Karpas-422 (cell line): Measurements from ENCODE around the gene TFR2. TPM values are rescaled to one million over a fixed set of nuclear protein-coding genes. Genes with fewer than 3 reads are reported as not detected.

Source experiments
- DNase-seq: peaks from one replicate; pipeline ENCODE4 v3.0.0-alpha.2; 2015
- H2AFZ ChIP-seq: fragments of 200-600 bp; sonication (generic); 2 replicates; pipeline ENCODE4 v1.6.1; 2014; ENCODE audit warnings: antibody characterized with exemption, low read length, mixed read lengths
- H3K27ac ChIP-seq: fragments of 200-600 bp; sonication (generic); 2 replicates; pipeline ENCODE4 v1.5.1; 2014; ENCODE audit warnings: mild to moderate bottlenecking, low read length, moderate library complexity
- H3K27me3 ChIP-seq: fragments of 200-600 bp; sonication (generic); 2 replicates; pipeline ENCODE4 v1.6.1; 2014; ENCODE audit warnings: low read length, mixed read lengths
- H3K36me3 ChIP-seq: fragments of 200-600 bp; sonication (generic); 2 replicates; pipeline ENCODE4 v1.6.1; 2014; ENCODE audit warnings: low read length, mixed read lengths; ENCODE audit not compliant: insufficient read depth
- H3K4me1 ChIP-seq: fragments of 200-600 bp; sonication (generic); 2 replicates; pipeline ENCODE4 v1.6.1; 2014; ENCODE audit warnings: mild to moderate bottlenecking, low read length, mixed read lengths
- H3K4me2 ChIP-seq: fragments of 200-600 bp; sonication (generic); 2 replicates; pipeline ENCODE4 v1.6.1; 2014; ENCODE audit warnings: low read length, low read depth, mild to moderate bottlenecking; ENCODE audit not compliant: poor library complexity, severe bottlenecking
- H3K4me3 ChIP-seq: fragments of 200-600 bp; sonication (generic); 2 replicates; pipeline ENCODE4 v1.5.1; 2014; ENCODE audit warnings: mild to moderate bottlenecking, antibody characterized with exemption, low read length, mixed read lengths
- H3K79me2 ChIP-seq: fragments of 200-600 bp; sonication (generic); 2 replicates; pipeline ENCODE4 v1.6.1; 2014; ENCODE audit warnings: mild to moderate bottlenecking, low read length, mixed read lengths
- H3K9ac ChIP-seq: fragments of 200-600 bp; sonication (generic); 2 replicates; pipeline ENCODE4 v1.6.0; 2014; ENCODE audit warnings: low read length
- H3K9me2 ChIP-seq: fragments of 200-600 bp; sonication (generic), shearing (Covaris generic); replicated peaks from 2 replicates; pipeline ENCODE4 v1.6.0; 2014; ENCODE audit warnings: mild to moderate bottlenecking, low read length, moderate library complexity; ENCODE audit not compliant: insufficient read depth
- H3K9me3 ChIP-seq: fragments of 300-700, 200-600 bp; sonication (generic); 2 replicates; pipeline ENCODE4 v1.6.1; 2014; ENCODE audit warnings: low read length, mixed read lengths
- H4K20me1 ChIP-seq: fragments of 200-600 bp; sonication (generic); 2 replicates; pipeline ENCODE4 v1.6.1; 2014; ENCODE audit warnings: mild to moderate bottlenecking, antibody characterized with exemption, low read length, low read depth; ENCODE audit not compliant: insufficient read depth
- total RNA-seq: library from RNA; depleted of rRNA; stranded (reverse); fragments of >200 nt; shearing (Covaris generic); gene quantifications from 2 replicates; pipeline ENCODE4 v1.2.3, GENCODE V29; 2014; ENCODE audit warnings: low replicate concordance

The TFR2 gene
- total RNA-seq, 1 experiment from 2014 or later: 4.2 TPM

DNA sequence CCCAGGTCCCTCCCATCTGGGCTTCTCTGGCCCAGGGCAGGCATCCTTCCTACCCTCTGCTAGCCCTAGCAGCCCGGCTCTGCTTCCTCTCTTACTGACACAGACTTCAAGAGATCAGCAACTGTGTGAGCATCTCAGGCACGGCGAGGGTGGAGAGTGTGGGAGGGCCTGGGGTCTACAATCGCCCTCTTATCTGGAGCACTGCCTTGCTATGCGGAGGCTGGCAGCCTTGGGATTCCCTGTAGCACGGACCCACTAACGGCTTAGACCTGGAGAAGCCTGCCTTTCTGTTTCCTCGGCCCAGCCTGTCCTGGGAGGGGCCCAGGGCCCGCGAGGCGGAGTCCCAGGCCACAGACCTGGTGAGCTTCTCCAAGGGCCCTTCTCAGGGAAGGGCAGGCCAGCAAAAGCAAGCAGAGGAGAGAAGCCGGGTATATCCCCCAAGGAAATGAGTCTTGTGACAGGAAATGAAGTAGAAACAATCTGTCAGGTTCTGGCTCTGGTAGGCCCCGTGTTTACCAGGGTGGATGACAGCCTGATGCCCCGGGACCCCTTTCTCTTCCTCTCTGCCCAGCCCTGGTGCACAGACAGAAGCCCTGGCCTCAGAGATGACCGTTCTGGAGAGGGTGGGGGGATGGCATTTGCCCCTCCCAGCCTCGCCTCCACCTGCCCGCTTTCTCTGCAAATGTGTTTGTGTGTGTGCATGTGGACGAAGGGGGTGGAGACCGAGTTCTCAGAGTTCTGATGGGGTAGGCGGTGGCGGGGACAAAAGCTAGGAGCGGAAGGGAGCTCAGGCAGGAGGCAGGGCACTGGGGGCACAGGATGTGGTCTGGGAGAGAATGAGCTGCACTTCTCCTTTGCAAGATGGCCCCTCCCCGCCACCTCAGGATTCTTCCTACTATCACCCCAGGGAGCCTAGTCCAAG, 58.0 kb downstream of the TFR2 start:
- Histone ChIP-seq H3K4me3 (peak overlapping the region; percentile 95), H3K9me3 (no peaks in the 10 kb centered on the region), H3K9me2 (no peaks in the 10 kb centered on the region), H3K36me3 (no peaks in the 10 kb centered on the region), H3K9ac (peak overlapping the region; percentile 97), H3K27me3 (no peaks in the 10 kb centered on the region), H4K20me1 (no peaks in the 10 kb centered on the region; the same call in 1 of the 2 replicates), H2AFZ (peak overlapping the region; percentile 2; the same call in 1 of the 2 replicates), H3K4me2 (peak overlapping the region; percentile 97), H3K27ac (peak overlapping the region; percentile 89), H3K79me2 (peaks cover 21% of the 10 kb centered on the region), H3K4me1 (peaks cover 32% of the 10 kb centered on the region)
- DNase-seq: peak; percentile 78

DNA sequence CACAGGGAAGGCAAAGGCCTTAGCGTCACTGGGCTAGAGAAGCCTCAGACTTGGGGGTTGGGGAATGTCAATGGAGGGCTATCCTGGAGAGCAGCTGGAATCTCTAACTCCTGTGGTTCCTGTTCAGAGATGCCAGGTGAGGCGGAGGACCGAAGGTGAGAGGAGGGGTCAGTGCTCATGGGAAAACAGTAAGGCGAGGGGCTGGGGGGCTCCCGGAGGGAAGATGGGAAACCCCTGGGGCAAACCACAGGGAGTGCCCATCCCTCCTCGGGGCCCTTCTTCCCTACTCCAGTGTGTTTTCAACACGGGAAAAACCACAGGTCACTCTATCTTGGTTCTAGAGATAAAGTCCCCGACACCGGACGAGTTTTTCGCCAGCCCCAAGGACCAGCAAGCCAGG, 58.7 kb downstream of the TFR2 start:
- H3K9ac ChIP-seq: peak overlapping the region; percentile 97; the same call in 1 of the 2 replicates
- H3K4me3 ChIP-seq: no peak overlapping the region
- no peak overlapping the region for H3K4me2 ChIP-seq

DNA sequence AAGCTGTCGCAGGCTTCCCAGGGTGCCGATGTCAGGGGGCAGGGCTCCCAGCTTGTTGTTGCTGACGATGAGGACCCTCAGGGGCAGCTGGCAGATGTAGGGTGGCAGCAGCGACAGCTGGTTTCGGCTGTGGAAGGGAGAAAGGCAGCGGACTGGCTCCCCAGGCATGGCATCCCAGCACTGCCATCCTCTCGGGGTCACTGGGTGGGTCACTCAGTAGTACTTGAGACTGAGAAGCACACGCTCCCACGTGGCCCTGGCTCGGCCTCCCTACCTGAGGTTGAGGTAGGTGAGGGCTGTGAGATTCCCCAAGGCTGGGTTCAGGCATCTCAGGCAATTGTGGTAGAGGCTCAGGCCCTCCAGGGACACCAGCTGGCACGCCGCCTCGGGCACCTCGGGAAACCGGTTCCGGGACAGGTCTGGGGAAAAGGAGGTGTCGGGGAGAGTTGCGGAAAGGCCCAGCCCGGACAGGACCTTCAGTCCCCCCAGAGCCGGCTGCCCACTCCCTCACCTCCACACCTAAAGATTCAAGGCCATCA, 59.2 kb downstream of the TFR2 start:
- Histone ChIP-seq H3K4me3 (no peak overlapping the region), H3K27me3 (no peaks in the 10 kb centered on the region), H3K9me3 (no peaks in the 10 kb centered on the region), H3K4me1 (peaks cover 31% of the 10 kb centered on the region), H3K9me2 (no peaks in the 10 kb centered on the region), H3K9ac (no peak overlapping the region), H3K79me2 (peaks cover 21% of the 10 kb centered on the region), H3K27ac (no peak overlapping the region), H2AFZ (no peak overlapping the region), H3K36me3 (no peaks in the 10 kb centered on the region), H4K20me1 (no peaks in the 10 kb centered on the region; the same call in 1 of the 2 replicates), H3K4me2 (no peak overlapping the region)
- no peak for DNase-seq

More for the DNA sequence above, 58.7 kb downstream of the TFR2 start:
- Histone ChIP-seq H3K27ac (0 out of 2 replicates have a peak overlapping the region, but pooled peaks have one; percentile 89), H3K9me3 (no peaks in the 10 kb centered on the region), H3K79me2 (peaks cover 21% of the 10 kb centered on the region), H3K4me1 (peaks cover 32% of the 10 kb centered on the region), H2AFZ (no peak overlapping the region), H3K27me3 (no peaks in the 10 kb centered on the region), H3K9me2 (no peaks in the 10 kb centered on the region), H4K20me1 (no peaks in the 10 kb centered on the region; the same call in 1 of the 2 replicates), H3K36me3 (no peaks in the 10 kb centered on the region)
- DNase-seq: no peak

DNA sequence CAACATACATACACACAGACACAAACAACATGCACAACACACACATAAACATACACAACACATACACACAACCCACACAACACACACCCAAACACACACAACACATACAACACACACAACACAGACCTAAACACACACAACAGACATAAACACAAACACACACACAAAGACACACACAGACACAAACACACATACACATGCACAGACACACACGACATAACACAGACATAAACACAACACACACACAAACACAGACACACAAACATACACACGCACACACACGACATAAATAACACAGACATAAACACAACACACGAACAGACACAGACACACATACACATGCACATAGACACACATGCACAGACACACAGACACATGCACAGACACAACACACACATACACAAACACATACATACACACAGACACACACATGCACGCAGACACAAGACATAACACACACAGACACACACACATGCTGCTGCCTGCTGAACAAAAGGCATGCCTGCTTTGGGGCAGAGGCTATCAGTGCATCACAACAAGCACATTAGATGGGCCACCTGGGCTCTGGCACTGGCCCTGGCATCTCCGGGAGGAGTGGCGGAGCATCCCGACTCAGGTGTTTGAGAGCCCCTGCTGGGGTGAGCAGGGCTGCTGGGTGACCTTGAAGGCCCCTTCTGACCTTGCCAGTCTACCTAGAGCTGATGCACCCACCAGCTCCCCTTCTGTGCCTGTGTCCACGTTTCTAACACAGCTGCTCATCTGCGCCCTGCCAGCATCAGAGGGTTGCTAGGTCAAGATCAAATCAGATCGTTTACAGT, 60.7 kb downstream of the TFR2 start:
- H3K9me3 ChIP-seq: no peaks in the 10 kb centered on the region
- peaks cover 27% of the 10 kb centered on the region for H3K4me1 ChIP-seq
- no peaks in the 10 kb centered on the region; the same call in 1 of the 2 replicates for H4K20me1 ChIP-seq
- no peak for DNase-seq
- H3K79me2 ChIP-seq: peaks cover 21% of the 10 kb centered on the region
- H3K36me3 ChIP-seq: no peaks in the 10 kb centered on the region
- H3K4me2 ChIP-seq: no peak overlapping the region
- no peaks in the 10 kb centered on the region for H3K9me2 ChIP-seq
- H2AFZ ChIP-seq: no peak overlapping the region
- no peak overlapping the region for H3K4me3 ChIP-seq
- H3K27ac ChIP-seq: no peak overlapping the region
- no peak overlapping the region for H3K9ac ChIP-seq
- H3K27me3 ChIP-seq: no peaks in the 10 kb centered on the region

DNA sequence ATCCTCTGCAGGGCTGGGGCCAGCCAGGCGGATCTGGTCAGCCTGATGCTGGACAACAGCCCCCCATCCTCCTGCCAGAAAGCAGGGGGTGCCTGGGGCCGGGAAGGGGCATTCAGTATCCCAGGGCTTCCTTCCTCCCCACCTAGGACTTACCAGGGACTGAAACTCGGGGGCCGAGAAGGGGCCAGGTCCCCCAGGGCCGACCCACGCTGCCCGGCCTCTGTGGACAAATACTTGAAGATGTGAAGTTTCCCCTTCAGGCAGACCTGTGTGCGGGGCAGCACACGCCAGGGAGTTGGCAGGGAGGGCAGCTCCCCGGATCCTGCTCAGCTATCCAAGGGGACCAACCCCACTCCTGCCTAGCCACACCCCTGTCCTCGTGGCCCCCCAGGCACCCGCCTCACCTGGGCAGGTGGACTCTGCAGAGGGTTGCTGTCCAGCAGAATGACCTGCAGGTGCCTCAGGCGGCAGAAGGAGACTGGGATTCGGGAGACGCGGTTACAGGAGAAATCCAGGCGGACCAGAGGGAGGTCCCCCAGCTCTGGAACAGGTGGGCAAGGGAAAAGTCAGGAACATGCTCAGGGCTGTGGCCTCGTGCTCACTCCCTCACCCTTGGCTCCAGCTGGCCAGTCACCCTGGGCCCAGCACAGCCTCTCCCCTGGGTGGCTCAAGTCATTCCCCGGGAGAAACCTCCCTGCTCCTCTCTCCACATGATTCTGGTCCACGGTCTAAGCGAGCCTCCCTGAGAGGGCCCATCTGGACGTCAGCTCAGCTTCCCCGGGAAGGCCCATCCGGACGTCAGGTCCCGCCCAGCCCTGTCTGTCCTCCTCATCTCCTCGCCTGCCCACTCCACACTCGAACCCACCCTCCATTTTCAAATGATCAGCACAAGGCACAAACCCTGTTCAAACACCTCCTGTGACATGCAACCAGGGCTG, 62.8 kb downstream of the TFR2 start:
- Histone ChIP-seq H2AFZ (no peak overlapping the region), H3K4me3 (no peak overlapping the region), H3K27ac (no peak overlapping the region), H3K9ac (no peak overlapping the region), H4K20me1 (no peaks in the 10 kb centered on the region), H3K4me1 (peaks cover 7% of the 10 kb centered on the region), H3K4me2 (no peak overlapping the region), H3K9me3 (no peaks in the 10 kb centered on the region), H3K9me2 (no peaks in the 10 kb centered on the region), H3K79me2 (peaks cover 7% of the 10 kb centered on the region; the same call in 1 of the 2 replicates), H3K27me3 (no peaks in the 10 kb centered on the region), H3K36me3 (no peaks in the 10 kb centered on the region)
- DNase-seq: no peak

DNA sequence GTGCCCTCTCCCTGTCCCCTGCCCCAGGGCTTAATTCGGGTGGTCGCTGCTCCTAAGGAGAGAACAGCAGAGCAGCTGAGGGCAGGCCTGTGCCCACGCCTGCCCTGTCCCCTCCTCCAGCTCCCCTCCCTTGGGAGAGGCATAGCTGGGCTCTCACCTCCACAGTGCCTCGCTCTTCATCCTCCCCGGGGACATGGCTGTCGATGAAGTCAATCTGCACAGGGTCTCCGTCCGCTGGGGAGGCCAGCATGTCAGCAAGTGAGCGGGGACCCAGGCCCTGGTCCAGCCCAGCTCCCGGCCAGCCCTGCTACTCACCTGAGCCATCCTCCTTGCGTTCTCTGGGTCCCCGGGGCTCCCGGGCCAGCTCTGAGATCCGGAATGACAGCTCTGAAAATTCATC, 63.8 kb downstream of the TFR2 start:
- Histone ChIP-seq H3K4me3 (no peak overlapping the region), H4K20me1 (no peaks in the 10 kb centered on the region), H2AFZ (no peak overlapping the region), H3K4me2 (no peak overlapping the region), H3K27ac (no peak overlapping the region), H3K9me2 (no peaks in the 10 kb centered on the region), H3K9me3 (no peaks in the 10 kb centered on the region), H3K4me1 (no peaks in the 10 kb centered on the region), H3K79me2 (no peaks in the 10 kb centered on the region; the same call in 1 of the 2 replicates), H3K27me3 (no peaks in the 10 kb centered on the region), H3K9ac (no peak overlapping the region), H3K36me3 (no peaks in the 10 kb centered on the region)
- DNase-seq: no peak

DNA sequence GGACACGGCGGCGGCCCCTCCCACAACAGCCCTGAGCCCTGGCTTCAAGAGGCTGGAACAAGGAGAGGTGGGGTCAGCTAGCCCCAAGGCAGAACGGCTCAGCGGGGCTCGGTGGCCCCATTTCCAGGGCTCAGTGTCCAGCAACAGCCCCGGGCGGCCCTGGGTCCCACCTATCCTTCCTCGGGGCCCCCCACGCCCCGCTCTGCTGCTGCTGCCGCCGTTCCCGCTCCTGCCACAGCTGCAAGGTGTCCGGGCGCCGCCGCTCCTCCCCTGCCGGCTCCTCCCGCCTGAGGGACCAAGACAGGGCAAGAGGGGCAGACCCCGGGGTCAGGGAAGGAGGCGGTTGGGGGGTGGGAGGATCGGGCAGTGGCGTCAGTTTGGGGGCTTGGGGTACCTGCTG, 64.2 kb downstream of the TFR2 start:
- Histone ChIP-seq H2AFZ (no peak overlapping the region), H3K79me2 (no peaks in the 10 kb centered on the region), H3K27me3 (no peaks in the 10 kb centered on the region), H3K9me2 (no peaks in the 10 kb centered on the region), H3K9me3 (no peaks in the 10 kb centered on the region), H4K20me1 (no peaks in the 10 kb centered on the region), H3K4me2 (no peak overlapping the region), H3K4me3 (no peak overlapping the region), H3K27ac (no peak overlapping the region), H3K36me3 (no peaks in the 10 kb centered on the region), H3K9ac (no peak overlapping the region), H3K4me1 (no peaks in the 10 kb centered on the region; the same call in 1 of the 2 replicates)
- DNase-seq: no peak
